Testis (tissue), 2 donors: ENCODE data around the gene OR1S1.

ENCODE experiments used
- POLR2A ChIP-seq: fragments of 450-650 bp; IDR thresholded peaks from one replicate; pipeline ENCODE4 v1.6.1; 2017; ENCODE audit warnings: antibody characterized with exemption, mild to moderate bottlenecking, moderate library complexity
- TF ChIP-seq, protein P1 (sequence below), 3 experiments: fragments of 450-650 bp in 2 of 3; fragments of 200-600 bp in 1 of 3; sonication (generic) in 1 of 3; IDR thresholded peaks; one replicate each; pipeline ENCODE4 v1.5.1; 2016 to 2019; ENCODE audit warnings: antibody characterized with exemption in 3 of 3, mild to moderate bottlenecking in 2 of 3, moderate library complexity in 1 of 3

DNA sequence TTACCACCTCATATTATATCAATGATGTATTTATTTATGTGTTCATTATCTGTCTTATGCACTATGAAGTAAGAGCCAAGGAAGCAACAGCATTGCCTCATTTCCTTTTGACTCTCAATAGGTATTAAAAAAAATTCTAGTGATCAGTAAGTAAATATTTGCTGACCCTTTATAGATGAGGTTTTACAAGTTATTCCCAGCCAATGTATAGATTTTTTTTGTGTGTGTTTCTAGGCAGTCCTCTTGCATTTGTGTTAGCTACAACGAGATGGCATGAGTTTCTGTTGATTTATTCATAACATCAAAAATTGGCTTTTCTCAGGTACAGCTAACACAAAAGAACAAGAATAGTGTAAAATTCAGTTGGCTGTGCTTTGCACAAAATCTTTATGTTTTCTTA, 13.2 kb upstream of the OR1S1 start:
- TF ChIP-seq, protein P1, sequence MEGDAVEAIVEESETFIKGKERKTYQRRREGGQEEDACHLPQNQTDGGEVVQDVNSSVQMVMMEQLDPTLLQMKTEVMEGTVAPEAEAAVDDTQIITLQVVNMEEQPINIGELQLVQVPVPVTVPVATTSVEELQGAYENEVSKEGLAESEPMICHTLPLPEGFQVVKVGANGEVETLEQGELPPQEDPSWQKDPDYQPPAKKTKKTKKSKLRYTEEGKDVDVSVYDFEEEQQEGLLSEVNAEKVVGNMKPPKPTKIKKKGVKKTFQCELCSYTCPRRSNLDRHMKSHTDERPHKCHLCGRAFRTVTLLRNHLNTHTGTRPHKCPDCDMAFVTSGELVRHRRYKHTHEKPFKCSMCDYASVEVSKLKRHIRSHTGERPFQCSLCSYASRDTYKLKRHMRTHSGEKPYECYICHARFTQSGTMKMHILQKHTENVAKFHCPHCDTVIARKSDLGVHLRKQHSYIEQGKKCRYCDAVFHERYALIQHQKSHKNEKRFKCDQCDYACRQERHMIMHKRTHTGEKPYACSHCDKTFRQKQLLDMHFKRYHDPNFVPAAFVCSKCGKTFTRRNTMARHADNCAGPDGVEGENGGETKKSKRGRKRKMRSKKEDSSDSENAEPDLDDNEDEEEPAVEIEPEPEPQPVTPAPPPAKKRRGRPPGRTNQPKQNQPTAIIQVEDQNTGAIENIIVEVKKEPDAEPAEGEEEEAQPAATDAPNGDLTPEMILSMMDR (IDR thresholded peaks at IDR 0.05): no peak
- no peak for TF ChIP-seq POLR2A
